Muscle of back (tissue), 11 donors: ENCODE measurements around the gene PRKX. TPM values are rescaled to one million over a fixed set of nuclear protein-coding genes. Genes with fewer than 3 reads are reported as not detected.
A peak's percentile ranks its signal among the peaks of the same experiment; 100 is the strongest.
"Not testable (repeated sequence)": the region's sequence is repeated elsewhere in the genome, so short reads cannot be mapped to it uniquely, and the experiment has no call there.

Experiments used
- DNase-seq, 3 donors: peaks; one replicate each; pipeline versions ENCODE4 v3.0.0 to v3.0.0-alpha.2; 2013
- polyA plus RNA-seq, 10 donors: library from polyadenylated mRNA; unstranded; fragments of 120-200 nt; gene quantifications; one replicate each; pipeline ENCODE4 v1.2.1, GENCODE V29; 2013; ENCODE audit not compliant: insufficient read length in 10 of 10

Gene PRKX
- polyA plus RNA-seq, 10 donors = 6.6 to 14.5 (median 9.2) TPM

DNA sequence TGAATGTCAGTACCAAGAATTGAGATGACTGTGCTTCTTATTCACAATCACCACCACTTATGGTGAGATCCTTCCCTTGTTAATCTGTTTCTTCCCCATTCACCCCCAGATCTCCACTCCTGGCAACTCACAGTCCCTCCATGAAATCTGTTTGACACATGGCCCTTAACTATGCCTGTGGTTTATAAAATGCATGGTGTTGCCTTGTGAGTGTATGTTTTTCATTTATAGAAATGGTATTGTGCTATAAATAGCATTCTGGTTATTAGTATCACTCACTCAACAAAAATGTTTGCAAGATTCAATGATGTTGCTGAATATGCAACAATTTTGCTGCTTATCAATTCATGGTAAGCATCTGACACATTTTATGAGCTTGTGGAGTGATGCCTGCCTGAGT is 131.0 kb downstream of the PRKX start:
- DNase-seq = peak in 1 of 3 donors; percentile 46

DNA sequence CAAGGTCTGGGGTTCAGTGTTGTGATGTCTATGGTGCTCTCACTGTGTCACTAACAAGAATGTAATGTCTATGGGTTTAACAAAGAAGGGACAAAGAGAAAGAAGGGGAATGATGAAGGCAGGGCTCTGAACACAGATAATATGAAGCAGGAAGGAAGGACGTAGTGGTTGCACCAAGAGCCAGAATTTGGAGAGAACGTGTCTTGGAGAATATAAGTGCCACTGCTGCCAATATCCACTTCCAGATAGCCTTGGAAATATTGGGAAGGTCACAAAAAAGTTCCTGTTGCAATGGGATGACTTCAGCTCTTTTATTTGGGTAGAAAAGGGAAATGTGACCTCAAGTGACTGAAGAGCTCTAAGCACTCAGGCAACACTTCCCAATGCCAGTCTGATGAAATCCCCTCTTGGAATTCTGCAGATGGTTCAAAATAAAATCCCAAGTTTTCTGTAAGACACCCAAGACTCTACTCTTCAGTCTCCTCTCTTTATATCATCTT is 131.8 kb downstream of the PRKX start:
- DNase-seq = no peak

DNA sequence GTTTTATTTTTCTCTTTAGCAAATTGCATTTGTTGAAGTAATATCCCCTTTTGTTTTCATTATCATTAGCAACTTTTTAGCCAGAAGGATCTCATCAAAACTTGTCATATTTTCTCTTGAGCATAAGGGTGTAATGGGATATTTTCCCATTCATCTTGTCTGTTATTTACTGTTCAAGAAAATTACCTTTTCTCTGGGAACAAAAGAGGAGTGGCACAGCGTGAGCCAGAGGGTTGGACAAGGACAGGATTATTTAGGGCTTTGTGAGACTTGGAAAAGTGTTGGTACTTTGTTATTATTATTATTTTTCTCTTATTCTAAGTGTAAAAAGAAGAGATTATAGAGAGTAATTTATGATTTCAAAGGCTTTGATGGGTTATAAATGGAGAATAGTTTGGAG is 135.9 kb downstream of the PRKX start:
- DNase-seq = no peak

DNA sequence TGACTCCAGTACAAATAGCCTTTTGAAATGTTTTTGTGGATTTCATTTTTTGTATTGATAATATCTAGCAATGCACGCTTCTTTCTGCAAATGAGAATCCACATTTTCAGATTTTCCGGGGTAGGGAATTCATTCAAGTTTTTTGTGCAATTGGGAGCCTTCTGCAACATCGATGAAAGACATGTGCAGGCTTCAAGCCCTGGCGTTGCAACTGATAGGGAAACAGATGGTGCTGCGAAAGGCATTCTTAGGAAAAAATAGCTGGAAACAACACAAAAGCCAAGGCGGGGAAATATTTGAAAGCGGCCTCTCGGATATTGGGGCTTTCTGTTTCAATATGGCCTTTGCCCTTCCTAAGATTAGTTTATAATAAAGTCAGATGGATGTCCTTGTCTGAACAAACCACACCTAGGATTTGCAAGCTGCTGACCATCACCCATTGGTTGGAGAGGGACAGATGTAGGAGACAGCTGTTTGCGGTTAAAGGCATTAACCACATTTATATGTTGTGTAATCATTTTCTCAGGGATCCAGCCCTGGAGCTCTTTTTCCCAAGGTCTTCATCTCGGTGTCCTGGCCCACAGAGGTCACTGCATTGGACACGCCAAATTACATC is 136.5 kb downstream of the PRKX start:
- peak; percentile 44 to 74 (median 59) for DNase-seq

DNA sequence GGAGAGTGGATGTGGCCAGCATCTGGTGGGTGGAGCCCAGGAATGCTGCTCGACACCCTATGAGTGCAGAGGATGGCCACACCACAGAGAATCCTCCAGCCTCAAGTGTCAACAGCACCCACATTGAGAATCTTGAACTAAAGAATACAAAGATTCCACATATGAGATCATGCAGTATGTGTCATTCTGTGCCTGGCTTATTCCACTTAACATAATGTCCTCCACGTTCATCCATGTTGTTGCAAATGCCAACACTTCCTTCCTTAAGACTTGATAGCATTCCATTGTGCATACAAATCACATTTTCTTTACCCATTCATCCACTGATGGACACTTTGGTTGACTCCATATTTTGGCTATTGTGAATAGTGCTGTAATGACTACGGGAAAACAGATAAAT is 145.8 kb downstream of the PRKX start:
- DNase-seq = no peak

DNA sequence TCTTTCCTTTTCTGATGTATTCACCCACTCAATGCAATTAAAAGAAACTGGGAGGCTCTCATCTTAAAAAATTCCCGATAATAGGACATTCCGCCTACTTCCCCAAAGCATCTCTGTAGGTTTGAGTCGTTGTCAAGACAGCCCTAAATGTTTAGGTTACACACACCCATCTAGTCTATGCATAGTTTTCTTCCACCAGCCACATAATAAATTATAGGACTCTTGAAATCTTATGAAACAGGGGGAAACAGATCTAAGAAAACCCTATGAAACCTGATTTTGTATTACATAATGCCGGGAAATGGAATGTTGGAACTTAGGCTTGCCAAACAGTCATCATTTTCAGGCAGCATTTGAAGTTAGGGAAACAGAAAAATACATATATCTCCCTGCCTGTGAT is 150.0 kb downstream of the PRKX start:
- DNase-seq = peak in 2 of 3 donors; percentile 18

DNA sequence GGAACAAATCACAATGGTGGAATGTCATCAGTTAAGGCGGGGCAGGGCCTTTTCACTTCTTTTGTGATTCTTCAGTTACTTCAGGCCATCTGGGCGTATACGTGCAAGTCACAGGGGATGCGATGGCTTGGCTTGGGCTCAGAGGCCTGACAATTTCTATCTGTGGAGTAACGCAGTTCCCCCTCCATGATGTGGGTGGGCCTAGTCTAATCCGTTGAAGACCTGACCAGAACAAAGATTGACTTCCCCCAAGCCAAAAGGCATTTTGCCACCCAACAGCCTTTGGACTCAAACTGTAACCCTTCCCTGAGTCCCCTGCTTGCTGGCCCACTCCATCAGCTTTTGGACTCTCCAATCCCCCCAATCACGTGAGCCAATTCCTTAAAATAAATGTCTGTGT is 153.4 kb downstream of the PRKX start:
- not testable (repeated sequence) for DNase-seq
